ENCODE results near the gene CABP1. TPM values are rescaled to one million over a fixed set of nuclear protein-coding genes. Genes with fewer than 3 reads are reported as not detected.

Gene CABP1
- total RNA-seq, 1 experiment from 2014 or later = not detected

- in situ Hi-C loops (cut with HindIII; ENCODE audit: low pct_unique_long_range_greater_than_20kb, low sequenced_read_pairs) = no loop called here
- DNase-seq (ENCODE audit: low read depth) = peak; percentile 99
Measured at GRCh38 chr12:120686151-120686689, 45.8 kb downstream of the CABP1 start.

DNA sequence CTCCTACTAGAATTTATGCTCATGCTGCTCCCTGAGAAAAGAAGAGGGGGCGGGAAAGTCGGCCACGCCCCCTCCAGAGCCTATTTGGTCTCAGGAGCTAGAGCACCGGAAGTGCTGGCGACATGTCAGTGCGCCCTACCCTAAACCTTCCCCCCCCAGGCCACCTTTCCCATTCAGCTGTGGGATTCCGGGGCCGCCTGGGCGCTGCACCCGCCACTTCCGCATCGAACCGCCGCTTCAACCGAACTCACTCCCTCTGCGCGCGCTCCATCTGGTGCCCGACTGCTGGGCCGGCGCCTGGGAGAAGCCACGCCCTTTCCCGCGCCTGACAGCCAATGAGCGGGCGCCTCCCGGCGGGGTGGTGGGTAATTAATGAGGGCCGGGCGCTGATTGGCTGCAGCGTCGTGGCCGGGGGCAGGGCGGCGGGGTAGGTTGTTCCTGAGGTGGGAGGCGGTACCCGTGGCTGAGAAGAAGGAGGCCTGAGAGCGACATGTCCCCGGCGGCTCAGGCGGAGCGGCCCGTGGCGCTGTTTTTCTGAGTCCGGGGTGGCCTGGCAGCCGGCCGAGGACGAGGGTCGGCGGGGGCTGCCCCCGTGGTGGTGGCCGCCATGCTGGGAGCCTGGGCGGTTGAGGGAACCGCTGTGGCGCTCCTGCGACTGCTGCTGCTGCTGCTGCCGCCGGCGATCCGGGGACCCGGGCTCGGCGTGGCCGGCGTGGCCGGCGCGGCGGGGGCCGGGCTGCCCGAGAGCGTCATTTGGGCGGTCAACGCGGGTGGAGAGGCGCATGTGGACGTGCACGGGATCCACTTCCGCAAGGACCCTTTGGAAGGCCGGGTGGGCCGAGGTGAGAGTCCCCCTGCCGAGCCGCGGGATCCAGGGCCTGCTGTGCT lies 46.5 kb downstream of the CABP1 start, which contains the start of gene MLEC:
TSS of gene MLEC (plus strand) at position 460 of the 888 bp plus-strand sequence. CDS start at position 608, 148 bp downstream.
- in situ Hi-C loops (cut with HindIII; ENCODE audit: low pct_unique_long_range_greater_than_20kb, low sequenced_read_pairs) = no loop called here
- peak; percentile 99 for DNase-seq (ENCODE audit: low read depth)

DNA sequence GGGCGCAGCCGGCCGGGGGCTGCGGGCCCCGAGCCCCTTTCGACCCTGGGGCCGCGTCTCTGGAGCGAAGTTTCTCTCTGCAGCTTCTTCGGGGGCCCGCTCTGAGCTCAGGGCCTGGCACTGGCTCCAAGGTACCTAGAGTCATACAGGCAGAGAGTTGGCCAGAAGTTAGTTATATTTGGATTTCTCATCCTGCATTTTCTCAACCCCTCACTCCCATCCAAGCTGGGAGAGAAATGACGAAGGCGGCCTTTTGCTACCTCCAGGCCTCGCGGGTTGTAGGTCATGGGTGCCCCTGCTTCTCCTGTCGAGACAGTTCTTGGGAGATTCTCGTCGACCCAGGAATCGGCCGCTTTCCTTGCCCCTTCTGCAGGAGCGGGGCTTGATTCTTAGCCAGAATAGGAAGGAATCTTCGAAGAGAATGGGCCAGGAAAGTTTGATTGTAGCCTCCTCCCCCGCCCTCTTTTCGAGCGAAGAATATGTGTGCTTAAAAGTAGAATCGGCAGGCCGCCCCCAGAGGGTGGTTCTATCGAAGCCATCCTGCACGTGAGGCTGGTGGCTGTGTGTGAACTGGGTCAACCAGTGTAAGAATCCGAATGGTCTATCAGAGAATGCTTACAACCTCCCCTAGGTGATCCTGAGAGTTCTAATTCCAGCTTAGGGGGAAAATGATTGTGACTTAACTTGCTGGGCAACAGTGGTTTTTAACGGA lies 47.3 kb downstream of the CABP1 start:
- DNase-seq (ENCODE audit: low read depth) = peak; percentile 19
- in situ Hi-C loops (cut with HindIII; ENCODE audit: low pct_unique_long_range_greater_than_20kb, low sequenced_read_pairs) = no loop called here

DNA sequence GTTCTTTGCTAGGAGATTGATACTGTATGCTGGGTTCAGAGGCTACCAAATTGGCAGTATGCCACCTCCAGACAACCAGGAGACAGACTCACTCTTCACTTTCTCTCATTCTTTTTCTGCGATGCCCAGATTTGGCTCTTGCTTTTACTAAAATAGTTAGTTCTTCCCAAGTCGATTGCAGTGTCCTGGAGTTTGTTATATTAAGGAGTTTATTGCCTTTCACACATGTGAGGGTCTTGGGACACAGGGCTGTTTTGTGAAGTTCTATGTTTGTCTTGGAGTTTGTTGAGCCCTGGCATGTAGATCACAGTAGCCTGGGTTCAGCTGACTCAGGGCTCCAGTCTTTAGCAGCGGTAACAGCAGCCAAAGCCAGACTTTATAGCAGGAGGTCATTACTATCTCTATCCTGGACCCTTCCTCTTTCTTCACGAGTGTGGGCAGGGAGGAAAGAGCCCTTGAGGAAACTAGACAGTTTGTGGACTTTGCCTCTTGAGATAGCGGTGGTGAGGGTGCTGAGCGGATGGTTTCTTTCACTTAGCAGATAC lies 48.2 kb downstream of the CABP1 start:
- in situ Hi-C loops (cut with HindIII; ENCODE audit: low pct_unique_long_range_greater_than_20kb, low sequenced_read_pairs) = no loop called here
- peak; percentile 27 for DNase-seq (ENCODE audit: low read depth)

DNA sequence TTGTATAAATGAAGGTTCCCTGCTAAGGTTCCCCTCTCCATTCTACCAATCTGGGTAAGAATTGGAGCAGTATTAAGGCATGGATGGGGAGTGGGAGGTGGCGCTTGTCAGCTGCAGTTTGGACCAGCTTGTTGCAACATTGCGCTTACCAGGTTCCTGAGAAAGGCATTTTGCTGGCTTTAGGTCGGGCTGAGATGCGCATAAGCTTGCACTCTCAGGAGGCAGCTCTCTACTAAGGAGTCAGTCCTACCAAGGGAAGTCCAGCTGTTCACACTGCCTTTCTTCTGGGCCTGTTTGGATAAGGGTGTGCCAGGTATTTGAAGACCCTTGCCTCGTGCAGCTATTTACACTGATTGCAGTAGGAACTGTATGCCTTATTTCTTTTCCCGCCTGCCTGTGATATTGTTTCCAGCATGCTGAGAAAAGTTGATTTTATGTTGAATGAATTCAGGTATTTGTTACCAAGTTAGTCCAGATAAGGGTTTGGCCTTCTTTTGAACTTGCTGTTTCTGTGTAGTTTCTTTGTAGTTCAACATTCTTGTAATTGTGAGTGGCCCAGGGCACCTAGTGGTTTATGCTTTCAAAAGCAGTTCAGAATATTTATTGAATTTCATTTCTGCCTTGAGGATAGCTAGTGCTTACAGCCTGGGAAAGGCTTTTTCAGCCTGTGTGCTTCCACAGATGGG lies 49.1 kb downstream of the CABP1 start:
- in situ Hi-C loops (cut with HindIII; ENCODE audit: low pct_unique_long_range_greater_than_20kb, low sequenced_read_pairs) = no loop called here
- no peak for DNase-seq (ENCODE audit: low read depth)

DNA sequence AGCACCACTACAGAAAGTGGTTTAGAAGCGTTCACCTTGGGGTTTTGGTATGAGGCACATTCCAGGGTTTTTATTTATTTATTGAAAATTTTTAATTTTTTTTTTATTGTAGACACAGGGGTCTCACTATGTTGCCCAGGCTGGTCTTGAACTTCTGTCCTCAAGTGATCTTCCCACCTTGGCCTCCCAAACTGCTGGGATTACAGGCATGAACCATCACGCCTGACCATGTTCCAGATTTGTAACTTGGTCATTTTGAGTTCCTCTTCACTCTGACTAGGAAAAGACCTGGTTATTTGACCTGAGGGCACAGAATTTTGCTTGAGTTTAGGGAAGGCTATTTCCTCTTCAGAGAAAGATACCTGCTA lies 49.6 kb downstream of the CABP1 start:
- in situ Hi-C loops (cut with HindIII; ENCODE audit: low pct_unique_long_range_greater_than_20kb, low sequenced_read_pairs) = no loop called here
- no peak for DNase-seq (ENCODE audit: low read depth)

GRCh38 chr12:120690978-120691377 lies 50.6 kb downstream of the CABP1 start:
- DNase-seq (ENCODE audit: low read depth) = no peak
- in situ Hi-C loops (cut with HindIII; ENCODE audit: low pct_unique_long_range_greater_than_20kb, low sequenced_read_pairs) = no loop called here

GRCh38 chr12:120692524-120693033 lies 52.2 kb downstream of the CABP1 start:
- DNase-seq (ENCODE audit: low read depth) = peak; percentile 94

DNA sequence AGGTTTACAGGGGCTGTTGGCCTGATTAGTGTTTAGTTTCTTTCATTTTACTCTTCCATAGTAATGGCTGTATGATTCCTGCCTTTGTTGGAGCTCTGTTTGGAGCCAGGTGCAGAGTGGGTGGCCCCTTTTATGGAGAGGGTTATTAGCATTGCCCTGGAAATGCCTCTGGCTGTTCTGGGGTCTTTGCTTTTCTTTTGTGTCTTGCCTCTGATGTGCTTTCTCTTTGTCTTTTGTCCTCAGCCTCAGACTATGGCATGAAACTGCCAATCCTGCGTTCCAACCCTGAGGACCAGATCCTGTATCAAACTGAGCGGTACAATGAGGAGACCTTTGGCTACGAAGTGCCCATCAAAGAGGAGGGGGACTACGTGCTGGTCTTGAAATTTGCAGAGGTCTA lies 53.4 kb downstream of the CABP1 start:
- in situ Hi-C loops (cut with HindIII; ENCODE audit: low pct_unique_long_range_greater_than_20kb, low sequenced_read_pairs) = no loop called here
- DNase-seq (ENCODE audit: low read depth) = no peak

More at GRCh38 chr12:120692524-120693033, 52.2 kb downstream of the CABP1 start:
- in situ Hi-C loops (cut with HindIII; ENCODE audit: low pct_unique_long_range_greater_than_20kb, low sequenced_read_pairs) = no loop called here

DNA sequence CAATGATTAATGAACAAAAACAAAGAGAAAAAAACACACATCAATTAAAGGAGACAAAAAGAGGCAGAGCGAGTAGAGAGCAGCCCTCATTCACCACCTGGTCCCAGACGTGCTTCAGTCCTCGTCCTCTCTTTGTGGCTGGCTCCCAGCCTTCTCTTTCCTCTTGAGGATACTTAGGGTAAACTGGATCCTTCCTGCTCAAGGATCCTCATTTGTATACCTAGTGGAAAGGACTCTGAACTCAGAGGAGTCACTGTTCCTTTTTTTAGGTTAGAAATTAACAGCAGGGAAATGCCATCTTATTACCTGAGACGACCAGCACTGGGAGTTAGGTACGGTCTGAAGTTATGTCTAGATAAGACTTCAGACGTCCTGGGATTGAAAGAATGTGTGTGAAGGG lies 56.2 kb downstream of the CABP1 start:
- in situ Hi-C loops (cut with HindIII; ENCODE audit: low pct_unique_long_range_greater_than_20kb, low sequenced_read_pairs) = no loop called here
- DNase-seq (ENCODE audit: low read depth) = no peak

DNA sequence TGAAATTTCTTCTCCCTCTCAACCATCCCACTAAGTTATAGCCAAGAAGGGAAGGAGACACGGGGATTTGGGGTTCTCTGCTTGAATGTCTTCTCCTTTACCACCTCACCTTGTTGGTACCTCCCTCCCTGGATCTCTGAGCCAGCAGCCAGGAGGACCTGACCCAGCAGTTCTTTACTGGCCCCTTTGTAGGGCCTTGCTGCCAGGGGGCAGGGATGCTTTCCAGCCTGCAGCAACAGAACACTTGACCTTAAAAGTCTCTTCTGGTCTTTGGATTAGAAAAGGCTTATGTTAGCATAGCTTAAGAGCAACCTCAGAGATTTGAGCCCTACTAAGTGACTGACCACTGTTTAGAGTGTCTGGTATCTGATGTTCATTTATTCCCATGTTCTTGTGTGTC lies 56.9 kb downstream of the CABP1 start:
- DNase-seq (ENCODE audit: low read depth) = no peak
- in situ Hi-C loops (cut with HindIII; ENCODE audit: low pct_unique_long_range_greater_than_20kb, low sequenced_read_pairs) = no loop called here

DNA sequence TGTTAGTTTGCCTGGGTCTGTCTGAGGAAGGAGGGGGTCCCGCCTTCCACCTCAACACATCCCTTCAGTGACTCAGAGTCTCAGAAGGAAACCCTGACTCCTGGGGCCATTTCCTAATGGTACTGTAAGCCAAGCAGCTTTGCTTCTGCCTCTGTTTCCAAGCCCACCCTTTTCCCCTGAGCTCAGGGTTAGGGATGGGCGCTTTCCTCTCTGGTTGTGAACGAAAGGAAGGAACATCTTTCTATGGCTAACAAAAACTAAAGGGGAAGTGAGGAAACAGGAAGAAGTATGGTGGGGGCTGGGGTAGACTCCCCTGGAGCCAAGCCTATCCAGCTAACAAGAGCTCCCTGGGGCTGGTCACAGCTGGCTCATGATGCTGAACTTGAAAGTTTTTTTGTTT lies 58.2 kb downstream of the CABP1 start:
- in situ Hi-C loops (cut with HindIII; ENCODE audit: low pct_unique_long_range_greater_than_20kb, low sequenced_read_pairs) = no loop called here
- DNase-seq (ENCODE audit: low read depth) = no peak

DNA sequence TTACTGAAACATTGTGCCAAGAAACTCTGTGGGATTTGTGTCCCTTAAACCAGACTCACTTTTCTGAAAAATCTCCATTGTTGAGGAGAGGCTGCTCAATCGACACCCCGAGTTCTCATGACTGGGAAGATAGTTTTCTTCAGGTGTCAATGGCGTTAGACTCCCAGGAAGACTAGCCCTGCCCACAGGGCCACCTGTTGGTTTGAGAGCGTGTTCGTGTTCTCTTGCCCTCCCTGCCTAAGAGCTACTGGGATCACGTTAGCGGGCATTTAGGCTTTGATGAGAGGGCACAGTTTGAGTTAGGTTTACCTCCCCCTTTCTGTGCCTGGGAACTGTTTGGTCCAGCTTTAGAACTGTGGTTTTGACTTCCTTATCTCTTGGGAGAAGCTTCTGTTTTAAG lies 59.1 kb downstream of the CABP1 start:
- DNase-seq (ENCODE audit: low read depth) = no peak
- in situ Hi-C loops (cut with HindIII; ENCODE audit: low pct_unique_long_range_greater_than_20kb, low sequenced_read_pairs) = no loop called here

GRCh38 chr12:120700886-120701285 lies 60.5 kb downstream of the CABP1 start:
- in situ Hi-C loops (cut with HindIII; ENCODE audit: low pct_unique_long_range_greater_than_20kb, low sequenced_read_pairs) = no loop called here
- DNase-seq (ENCODE audit: low read depth) = no peak

DNA sequence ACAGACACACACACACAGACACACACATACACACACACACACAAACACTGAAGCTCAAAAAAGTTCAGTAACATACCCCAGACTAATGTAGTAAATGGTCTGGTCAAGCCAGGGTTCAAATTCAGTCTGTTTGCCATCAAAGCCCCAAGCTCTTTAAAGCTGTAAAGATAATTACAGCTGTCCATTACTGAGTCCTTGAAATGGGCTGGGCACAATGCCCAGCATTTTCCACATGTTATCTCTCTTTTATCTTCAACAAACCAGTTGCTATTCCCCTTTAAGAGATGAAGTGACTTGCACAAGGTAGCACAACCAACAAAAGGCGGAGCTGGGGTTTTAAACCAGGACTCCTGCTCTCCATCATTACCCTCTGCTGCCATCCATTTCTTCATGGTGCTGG lies 62.2 kb downstream of the CABP1 start:
- in situ Hi-C loops (cut with HindIII; ENCODE audit: low pct_unique_long_range_greater_than_20kb, low sequenced_read_pairs) = no loop called here
- no peak for DNase-seq (ENCODE audit: low read depth)

GRCh38 chr12:120703311-120703942 lies 63.0 kb downstream of the CABP1 start:
- in situ Hi-C loops (cut with HindIII; ENCODE audit: low pct_unique_long_range_greater_than_20kb, low sequenced_read_pairs) = no loop called here
- no peak for DNase-seq (ENCODE audit: low read depth)

DNA sequence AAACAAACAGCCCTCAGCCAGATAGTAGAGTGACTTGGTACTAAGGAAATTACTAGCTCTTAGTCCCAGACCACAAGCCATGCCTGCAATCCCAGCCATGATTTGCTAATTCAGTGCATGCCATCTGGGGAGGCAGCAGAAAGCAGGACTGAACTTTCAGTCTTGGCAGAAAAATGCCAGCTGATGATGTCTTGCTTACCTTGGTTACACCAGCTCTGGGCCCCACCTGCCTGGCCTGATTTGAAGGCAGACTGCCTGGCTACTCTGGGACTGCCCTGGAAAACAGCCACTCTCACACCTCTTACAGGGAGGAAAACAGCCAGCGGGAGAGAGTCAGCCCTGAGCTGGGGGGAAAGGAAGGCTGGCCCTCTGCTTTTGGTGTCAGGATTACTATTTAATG lies 65.2 kb downstream of the CABP1 start:
- in situ Hi-C loops (cut with HindIII; ENCODE audit: low pct_unique_long_range_greater_than_20kb, low sequenced_read_pairs) = no loop called here
- no peak for DNase-seq (ENCODE audit: low read depth)

- no peak for DNase-seq (ENCODE audit: low read depth)
- in situ Hi-C loops (cut with HindIII; ENCODE audit: low pct_unique_long_range_greater_than_20kb, low sequenced_read_pairs) = no loop called here
Measured at GRCh38 chr12:120706029-120706428, 65.6 kb downstream of the CABP1 start.

All from Caki2 (cell line).